ENCODE results near the gene HK2. TPM values are rescaled to one million over a fixed set of nuclear protein-coding genes. Genes with fewer than 3 reads are reported as not detected.

HK2 gene
- total and polyA plus RNA-seq, 2 of the 4 experiments (the other 2 are of a cell fraction), result 17.4 to 20.9 TPM

GRCh38 chr2:74908748-74909444, 75.0 kb downstream of the HK2 start:
- in situ Hi-C loops (cut with MboI; ENCODE audit: low sequenced_read_pairs), result loop anchor here (25.0 kb wide), 1 partner anchor 703 kb away; no protein-coding TSS in a partner anchor
- ATAC-seq (ENCODE audit: low read depth), result peak; percentile 37

More at GRCh38 chr2:74908748-74909444, 75.0 kb downstream of the HK2 start:
- H2BK15ac ChIP-seq (ENCODE audit: low read depth, low read length), result no peak overlapping the region
- POLR2A ChIA-PET (ENCODE audit: unreplicated experiment), result no interaction called here
- 44% methylated on average over 23 of the region's 31 CpGs; no CpG with 5 or more reads in 1 of the 2 experiments for WGBS, 2 experiments (ENCODE audit: extremely low coverage in 2 of 2, insufficient read length in 1 of 2)
- no TSS peak for BruUV-seq (replicated peaks)
- H4K8ac ChIP-seq (ENCODE audit: low read depth in 2 of 2, low read length in 2 of 2), result no peak overlapping the region
- TF ChIP-seq NFE2L2 (IDR thresholded peaks at IDR 0.05; ENCODE audit: low read depth, low read length) (no peak), SMC3 (IDR thresholded peaks at IDR 0.05; ENCODE audit: low read depth, low read length) (no peak), MAZ (IDR thresholded peaks at IDR 0.05; ENCODE audit: borderline replicate concordance, low read depth, low read length) (no peak), RFX5 (IDR thresholded peaks at IDR 0.05; ENCODE audit: low read depth, low read length) (no peak), MAFK (IDR thresholded peaks at IDR 0.05; ENCODE audit: low read depth, low read length) (no peak), POLR2A (IDR thresholded peaks at IDR 0.05; ENCODE audit: low read depth, low read length) (no peak), MXI1 (IDR thresholded peaks at IDR 0.05; ENCODE audit: borderline replicate concordance, low read depth, low read length) (no peak), ELK1 (IDR thresholded peaks at IDR 0.05; ENCODE audit: borderline replicate concordance, low read depth, low read length) (no peak)
- no peak overlapping the region for H2BK120ac ChIP-seq (ENCODE audit: low read depth, low read length)
- no peak overlapping the region for H3K4ac ChIP-seq (ENCODE audit: low read depth, low read length)
- H3K79me1 ChIP-seq (ENCODE audit: low read depth in 1 of 2, low read length in 2 of 2), result no peaks in the 10 kb centered on the region
- H4K20me1 ChIP-seq (ENCODE audit: insufficient read depth, low read length), result no peaks in the 10 kb centered on the region
- H3K23ac ChIP-seq (ENCODE audit: low read depth, low read length), result no peak overlapping the region
- H3K18ac ChIP-seq (ENCODE audit: low read depth, low read length), result no peak overlapping the region
- H3K4me2 ChIP-seq (ENCODE audit: low read depth, low read length), result peak overlapping the region; percentile 42
- H2AK9ac ChIP-seq (replicated peaks; ENCODE audit: low read depth, low read length, poor library complexity), result no peak overlapping the region
- H3K36me3 ChIP-seq (ENCODE audit: control insufficient read depth, insufficient read depth, low read length), result no peaks in the 10 kb centered on the region
- dilution Hi-C loops (cut with HindIII; ENCODE audit: low sequenced_read_pairs, unreplicated experiment), result no loop called here
- H2AK5ac ChIP-seq (ENCODE audit: low read depth, low read length), result no peak overlapping the region
- no peak overlapping the region for H3K27ac ChIP-seq (ENCODE audit: insufficient read depth, low read length)
- H3K4me3 ChIP-seq (ENCODE audit: insufficient read depth, low read depth, low read length), result no peak overlapping the region
- no peak overlapping the region for H3K56ac ChIP-seq (ENCODE audit: extremely low read depth, insufficient read depth, low read length)
- H4K5ac ChIP-seq (ENCODE audit: low read depth, low read length), result no peak overlapping the region; the same call in 1 of the 2 replicates
- H3K9me3 ChIP-seq (ENCODE audit: control insufficient read depth, insufficient read depth, low read length), result no peaks in the 10 kb centered on the region
- peak overlapping the region; percentile 80 for H2AFZ ChIP-seq (replicated peaks; ENCODE audit: low read length, poor library complexity)
- DNase-seq, result no peak
- intact Hi-C loops (cut with micrococcal nuclease), result no loop called here
- H2BK20ac ChIP-seq (ENCODE audit: low read depth, low read length), result no peak overlapping the region
- H3K14ac ChIP-seq (replicated peaks; ENCODE audit: low read depth, low read length), result no peak overlapping the region
- CTCF ChIA-PET, result interaction anchor here (0.6 to 0.8 kb wide), 2 partner anchors 15 to 218 kb away, joined by 3 read pairs; no protein-coding TSS in a partner anchor
- no peaks in the 10 kb centered on the region for H3K9me1 ChIP-seq (ENCODE audit: insufficient read depth, low read length)
- H2BK5ac ChIP-seq (ENCODE audit: low read depth, low read length, poor library complexity, severe bottlenecking), result no peak overlapping the region
- H3K9ac ChIP-seq (ENCODE audit: low read depth, low read length), result no peak overlapping the region
- peaks cover 2% of the 10 kb centered on the region; the same call in 1 of the 2 replicates for H3K4me1 ChIP-seq (ENCODE audit: control insufficient read depth, insufficient read depth, low read length)
- H4K91ac ChIP-seq (ENCODE audit: insufficient read depth, low read depth, low read length), result no peak overlapping the region
- no peaks in the 10 kb centered on the region for H3K27me3 ChIP-seq (ENCODE audit: control insufficient read depth, insufficient read depth, low read length)

Measured in IMR-90 (cell line).